ENCODE measurements around the gene FTO.

GRCh38 chr16:54197758-54198157, 493.8 kb downstream of the FTO start:
- TF ChIP-seq SIN3A (IDR thresholded peaks at IDR 0.05; ENCODE audit: borderline replicate concordance, insufficient read depth, low read length) (no peak), POLR2AphosphoS5 (IDR thresholded peaks at IDR 0.05; ENCODE audit: low read depth, low read length) (no peak), FOXP2 (optimal IDR thresholded peaks at IDR 0.05; ENCODE audit: borderline replicate concordance, extremely low read depth, extremely low read length, insufficient read depth) (no peak), TAF1 (IDR thresholded peaks at IDR 0.05; ENCODE audit: borderline replicate concordance, insufficient read depth, low read length) (no peak), REST (IDR thresholded peaks at IDR 0.05; ENCODE audit: insufficient read depth in 1 of 2, low read depth in 2 of 2, low read length in 2 of 2) (no peak)

Data from PFSK-1 (cell line).